ENCODE results near the gene RIMKLB. TPM values are rescaled to one million over a fixed set of nuclear protein-coding genes. Genes with fewer than 3 reads are reported as not detected.

RIMKLB gene
- total and polyA plus RNA-seq, 2 of the 4 experiments (the other 2 are of a cell fraction), result 12.5 to 18.8 TPM

DNA sequence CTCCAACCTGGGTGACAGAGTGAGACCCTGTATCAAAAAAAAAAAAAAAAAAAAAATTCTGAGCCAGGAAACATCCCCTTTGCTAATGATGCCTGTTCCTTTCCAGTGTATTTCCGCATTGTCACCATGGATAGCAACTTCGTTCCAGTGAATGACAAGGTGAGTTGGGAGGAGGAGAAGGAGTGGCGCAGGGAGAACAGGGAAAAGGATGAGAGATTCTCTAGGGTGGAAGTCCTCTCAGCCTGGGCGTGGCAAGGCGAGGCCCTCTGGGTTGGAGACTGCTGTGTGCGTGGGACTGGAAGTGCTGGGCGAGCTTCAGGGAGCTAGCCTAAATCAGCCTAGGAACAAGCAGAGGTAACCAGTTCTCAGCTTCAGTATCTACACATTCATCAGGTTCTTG is 131.8 kb downstream of the RIMKLB start:
- intact Hi-C loops (cut with micrococcal nuclease), result loop anchor here (10.0 kb wide), 1 partner anchor 75 kb away; no protein-coding TSS in a partner anchor
- Histone ChIP-seq H3K4me1 (ENCODE audit: control insufficient read depth, insufficient read depth, low read length) (no peaks in the 10 kb centered on the region), H4K91ac (ENCODE audit: insufficient read depth, low read depth, low read length) (no peak overlapping the region), H3K9me3 (ENCODE audit: control insufficient read depth, insufficient read depth, low read length) (no peaks in the 10 kb centered on the region), H3K36me3 (ENCODE audit: control insufficient read depth, insufficient read depth, low read length) (no peaks in the 10 kb centered on the region), H3K79me1 (ENCODE audit: low read depth in 1 of 2, low read length in 2 of 2) (no peaks in the 10 kb centered on the region), H2AK5ac (ENCODE audit: low read depth, low read length) (no peak overlapping the region), H3K4me2 (ENCODE audit: low read depth, low read length) (no peak overlapping the region), H2AFZ (replicated peaks; ENCODE audit: low read length, poor library complexity) (no peak overlapping the region), H3K23ac (ENCODE audit: low read depth, low read length) (no peak overlapping the region), H2BK15ac (ENCODE audit: low read depth, low read length) (no peak overlapping the region), H2BK5ac (ENCODE audit: low read depth, low read length, poor library complexity, severe bottlenecking) (no peak overlapping the region), H2AK9ac (replicated peaks; ENCODE audit: low read depth, low read length, poor library complexity) (no peak overlapping the region), H3K14ac (replicated peaks; ENCODE audit: low read depth, low read length) (no peak overlapping the region), H3K9me1 (ENCODE audit: insufficient read depth, low read length) (no peaks in the 10 kb centered on the region), H3K27me3 (ENCODE audit: control insufficient read depth, insufficient read depth, low read length) (no peaks in the 10 kb centered on the region), H3K56ac (ENCODE audit: extremely low read depth, insufficient read depth, low read length) (no peak overlapping the region), H4K5ac (ENCODE audit: low read depth, low read length) (no peak overlapping the region), H3K4ac (ENCODE audit: low read depth, low read length) (no peak overlapping the region), H3K18ac (ENCODE audit: low read depth, low read length) (no peak overlapping the region), H2BK120ac (ENCODE audit: low read depth, low read length) (no peak overlapping the region), H3K4me3 (ENCODE audit: insufficient read depth, low read depth, low read length) (no peak overlapping the region), H4K20me1 (ENCODE audit: insufficient read depth, low read length) (no peaks in the 10 kb centered on the region), H2BK20ac (ENCODE audit: low read depth, low read length) (no peak overlapping the region), H3K27ac (ENCODE audit: insufficient read depth, low read length) (no peak overlapping the region), H3K9ac (ENCODE audit: low read depth, low read length) (no peak overlapping the region), H4K8ac (ENCODE audit: low read depth in 2 of 2, low read length in 2 of 2) (no peak overlapping the region)
- ChIA-PET POLR2A (ENCODE audit: unreplicated experiment) (no interaction called here), CTCF (no interaction called here)
- no peak for ATAC-seq (ENCODE audit: low read depth)
- BruUV-seq (replicated peaks), result no TSS peak
- TF ChIP-seq, protein P1, sequence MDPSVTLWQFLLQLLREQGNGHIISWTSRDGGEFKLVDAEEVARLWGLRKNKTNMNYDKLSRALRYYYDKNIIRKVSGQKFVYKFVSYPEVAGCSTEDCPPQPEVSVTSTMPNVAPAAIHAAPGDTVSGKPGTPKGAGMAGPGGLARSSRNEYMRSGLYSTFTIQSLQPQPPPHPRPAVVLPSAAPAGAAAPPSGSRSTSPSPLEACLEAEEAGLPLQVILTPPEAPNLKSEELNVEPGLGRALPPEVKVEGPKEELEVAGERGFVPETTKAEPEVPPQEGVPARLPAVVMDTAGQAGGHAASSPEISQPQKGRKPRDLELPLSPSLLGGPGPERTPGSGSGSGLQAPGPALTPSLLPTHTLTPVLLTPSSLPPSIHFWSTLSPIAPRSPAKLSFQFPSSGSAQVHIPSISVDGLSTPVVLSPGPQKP (IDR thresholded peaks at IDR 0.05; ENCODE audit: borderline replicate concordance, low read depth, low read length), result no peak
- TF ChIP-seq BHLHE40 (IDR thresholded peaks at IDR 0.05; ENCODE audit: low read depth, low read length), result no peak
- TF ChIP-seq, protein P2, sequence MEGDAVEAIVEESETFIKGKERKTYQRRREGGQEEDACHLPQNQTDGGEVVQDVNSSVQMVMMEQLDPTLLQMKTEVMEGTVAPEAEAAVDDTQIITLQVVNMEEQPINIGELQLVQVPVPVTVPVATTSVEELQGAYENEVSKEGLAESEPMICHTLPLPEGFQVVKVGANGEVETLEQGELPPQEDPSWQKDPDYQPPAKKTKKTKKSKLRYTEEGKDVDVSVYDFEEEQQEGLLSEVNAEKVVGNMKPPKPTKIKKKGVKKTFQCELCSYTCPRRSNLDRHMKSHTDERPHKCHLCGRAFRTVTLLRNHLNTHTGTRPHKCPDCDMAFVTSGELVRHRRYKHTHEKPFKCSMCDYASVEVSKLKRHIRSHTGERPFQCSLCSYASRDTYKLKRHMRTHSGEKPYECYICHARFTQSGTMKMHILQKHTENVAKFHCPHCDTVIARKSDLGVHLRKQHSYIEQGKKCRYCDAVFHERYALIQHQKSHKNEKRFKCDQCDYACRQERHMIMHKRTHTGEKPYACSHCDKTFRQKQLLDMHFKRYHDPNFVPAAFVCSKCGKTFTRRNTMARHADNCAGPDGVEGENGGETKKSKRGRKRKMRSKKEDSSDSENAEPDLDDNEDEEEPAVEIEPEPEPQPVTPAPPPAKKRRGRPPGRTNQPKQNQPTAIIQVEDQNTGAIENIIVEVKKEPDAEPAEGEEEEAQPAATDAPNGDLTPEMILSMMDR (conservative IDR thresholded peaks at IDR 0.05; ENCODE audit: low read depth, low read length), result no peak
- TF ChIP-seq CEBPB (IDR thresholded peaks at IDR 0.05; ENCODE audit: low read depth, low read length), result no peak
- TF ChIP-seq NFE2L2 (IDR thresholded peaks at IDR 0.05; ENCODE audit: low read depth, low read length), result no peak
- no peak for TF ChIP-seq MAZ (IDR thresholded peaks at IDR 0.05; ENCODE audit: borderline replicate concordance, low read depth, low read length)
- no peak for TF ChIP-seq SMC3 (IDR thresholded peaks at IDR 0.05; ENCODE audit: low read depth, low read length)
- WGBS, 2 experiments (ENCODE audit: extremely low coverage in 2 of 2, insufficient read length in 1 of 2), result no CpG with 5 or more reads among the region's 7 CpGs
- in situ Hi-C loops (cut with MboI; ENCODE audit: low sequenced_read_pairs), result no loop called here
- dilution Hi-C loops (cut with HindIII; ENCODE audit: low sequenced_read_pairs, unreplicated experiment), result no loop called here
- DNase-seq, result no peak
